ENCODE measurements around the gene MLN. TPM values are rescaled to one million over a fixed set of nuclear protein-coding genes. Genes with fewer than 3 reads are reported as not detected.

The MLN gene
- total RNA-seq, 2 experiments from 2014 or later = not detected

DNA sequence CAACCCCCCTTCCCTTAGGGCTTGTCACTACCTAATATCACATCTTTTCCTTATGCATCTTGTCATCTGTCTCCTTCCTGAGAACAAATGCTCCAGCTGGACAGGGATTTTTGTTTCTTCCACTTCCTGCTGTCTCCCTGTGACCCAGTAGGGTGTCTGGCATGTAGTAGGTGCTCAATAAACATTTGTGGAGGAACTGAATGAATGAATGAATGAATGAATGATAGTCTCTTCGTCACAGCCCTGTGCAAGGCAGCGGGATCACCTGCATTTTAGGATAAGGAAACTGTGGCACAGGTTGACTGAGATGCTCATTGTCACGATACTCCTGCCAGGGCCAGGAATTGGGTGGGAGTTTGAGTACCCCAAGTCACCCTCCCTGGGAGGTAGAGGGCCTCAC lies 29.0 kb downstream of the MLN start:
- no peak for DNase-seq
- Mint-ChIP-seq H3K27me3 (no peaks in the 10 kb centered on the region), H3K36me3 (ENCODE audit: low read depth) (peaks cover 44% of the 10 kb centered on the region), H3K4me1 (peaks cover 2% of the 10 kb centered on the region), H3K4me3 (no peak overlapping the region), H3K27ac (no peak overlapping the region), H3K9me3 (ENCODE audit: low read depth) (no peaks in the 10 kb centered on the region)
- intact Hi-C loops (cut with DNase I, micrococcal nuclease) = no loop called here
- ChIA-PET CTCF (no interaction called here), POLR2A (no interaction called here)
- ATAC-seq = no peak

DNA sequence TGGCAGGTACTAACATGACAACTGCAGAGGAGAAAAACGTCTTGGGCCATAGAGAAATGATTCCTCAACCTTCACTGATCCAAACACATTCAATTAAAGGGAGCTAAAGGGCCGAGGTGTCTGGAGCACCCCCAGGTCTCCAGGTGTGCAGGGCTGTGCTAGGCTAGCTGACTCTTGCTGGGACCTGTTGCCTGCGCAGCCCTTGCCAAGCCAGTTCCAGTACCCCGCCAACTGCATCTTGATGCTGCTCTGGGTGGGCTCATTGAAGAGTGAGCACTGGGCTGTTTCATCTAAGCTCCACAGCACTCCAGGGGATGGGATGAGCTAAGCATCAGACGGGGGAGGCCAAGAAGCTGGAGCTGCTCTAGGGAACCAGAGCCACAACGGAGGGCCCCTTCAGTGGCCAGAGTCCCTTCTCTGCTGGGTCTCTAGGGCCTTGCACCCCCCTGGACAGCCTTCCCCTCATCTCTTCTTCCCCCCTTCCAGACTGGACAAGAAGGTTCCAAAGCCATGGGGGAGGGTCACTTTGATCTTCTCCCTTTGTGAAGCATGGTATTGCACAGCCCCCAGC lies 30.8 kb downstream of the MLN start:
- intact Hi-C loops (cut with DNase I, micrococcal nuclease) = no loop called here
- H3K4me1 Mint-ChIP-seq = peaks cover 2% of the 10 kb centered on the region
- CTCF ChIA-PET = interaction anchor here (0.6 to 4.6 kb wide), 6 partner anchors 9 to 383 kb away, joined by 3 to 72 read pairs (median 10); no protein-coding TSS in a partner anchor

GRCh38 chr6:33772082-33772830 lies 31.5 kb downstream of the MLN start:
- no peak overlapping the region for H3K4me3 Mint-ChIP-seq
- DNase-seq (no peak), ATAC-seq (peak; percentile 8)
- peaks cover 28% of the 10 kb centered on the region for H3K36me3 Mint-ChIP-seq (ENCODE audit: low read depth)
- no peaks in the 10 kb centered on the region for H3K27me3 Mint-ChIP-seq
- H3K4me1 Mint-ChIP-seq = peaks cover 2% of the 10 kb centered on the region
- no peaks in the 10 kb centered on the region for H3K9me3 Mint-ChIP-seq (ENCODE audit: low read depth)
- no peak overlapping the region for H3K27ac Mint-ChIP-seq
- intact Hi-C loops (cut with DNase I, micrococcal nuclease) = no loop called here
- POLR2A ChIA-PET = no interaction called here
- CTCF ChIA-PET = interaction anchor here (0.6 to 4.6 kb wide), 17 partner anchors 8 to 383 kb away, joined by 3 to 72 read pairs (median 5); partner anchors contain the start of genes LEMD2 and ZBTB9

More for the DNA sequence above, 30.8 kb downstream of the MLN start:
- Mint-ChIP-seq H3K4me3 (no peak overlapping the region), H3K36me3 (ENCODE audit: low read depth) (peaks cover 32% of the 10 kb centered on the region), H3K27me3 (no peaks in the 10 kb centered on the region), H3K9me3 (ENCODE audit: low read depth) (no peaks in the 10 kb centered on the region), H3K27ac (no peak overlapping the region)
- no peak for DNase-seq
- no peak for ATAC-seq
- POLR2A ChIA-PET = no interaction called here

GRCh38 chr6:33771146-33772081 lies 32.4 kb downstream of the MLN start:
- ChIA-PET CTCF (interaction anchor here (0.6 to 4.6 kb wide), 41 partner anchors 7 to 466 kb away, joined by 3 to 72 read pairs (median 4); partner anchors contain the start of genes LEMD2, UQCC2 and ZBTB9), POLR2A (interaction anchor here (0.6 to 1.2 kb wide), 2 partner anchors 8 to 182 kb away, joined by 3 to 5 read pairs; no protein-coding TSS in a partner anchor)
- H3K4me1 Mint-ChIP-seq = peaks cover 2% of the 10 kb centered on the region
- H3K36me3 Mint-ChIP-seq (ENCODE audit: low read depth) = peaks cover 22% of the 10 kb centered on the region
- no peaks in the 10 kb centered on the region for H3K9me3 Mint-ChIP-seq (ENCODE audit: low read depth)
- no peak overlapping the region for H3K4me3 Mint-ChIP-seq
- DNase-seq (peak; percentile 82), ATAC-seq (peak; percentile 76)
- H3K27me3 Mint-ChIP-seq = no peaks in the 10 kb centered on the region
- intact Hi-C loops (cut with DNase I, micrococcal nuclease) = loop anchor here (1.0 to 2.0 kb wide), 2 partner anchors 256 to 383 kb away; no protein-coding TSS in a partner anchor
- H3K27ac Mint-ChIP-seq = no peak overlapping the region

DNA sequence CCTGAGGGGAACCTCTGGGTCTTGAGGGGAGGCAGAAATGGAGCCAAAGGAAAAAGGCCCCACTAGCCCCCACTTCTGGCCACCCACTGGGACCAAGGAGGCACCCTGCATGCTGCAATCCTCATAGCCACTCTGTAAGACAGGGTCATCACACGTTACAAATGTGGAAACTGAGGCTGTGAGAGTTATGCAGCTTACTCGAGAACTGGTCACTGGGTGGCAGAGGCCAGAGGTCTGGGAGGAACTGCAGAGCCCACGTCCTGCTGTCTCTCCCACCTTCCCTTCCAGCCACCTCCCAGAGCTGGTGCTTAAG lies 33.0 kb downstream of the MLN start:
- H3K36me3 Mint-ChIP-seq (ENCODE audit: low read depth) = peaks cover 16% of the 10 kb centered on the region
- POLR2A ChIA-PET = interaction anchor here (0.6 to 1.2 kb wide), 2 partner anchors 9 to 181 kb away, joined by 3 to 5 read pairs; no protein-coding TSS in a partner anchor
- H3K4me3 Mint-ChIP-seq = no peak overlapping the region
- DNase-seq (no peak), ATAC-seq (no peak)
- CTCF ChIA-PET = interaction anchor here (0.6 to 4.6 kb wide), 38 partner anchors 7 to 467 kb away, joined by 3 to 72 read pairs (median 4); partner anchors contain the start of genes LEMD2 and UQCC2
- no peaks in the 10 kb centered on the region for H3K9me3 Mint-ChIP-seq (ENCODE audit: low read depth)
- H3K4me1 Mint-ChIP-seq = peaks cover 2% of the 10 kb centered on the region
- intact Hi-C loops (cut with DNase I, micrococcal nuclease) = loop anchor here (1.0 to 2.0 kb wide), 2 partner anchors 257 to 384 kb away; no protein-coding TSS in a partner anchor
- H3K27me3 Mint-ChIP-seq = no peaks in the 10 kb centered on the region
- H3K27ac Mint-ChIP-seq = no peak overlapping the region

- intact Hi-C loops (cut with DNase I, micrococcal nuclease) = loop anchor here in 1 of 2 experiments (2.0 kb wide), 1 partner anchor 385 kb away; no protein-coding TSS in a partner anchor
- ATAC-seq (no peak), DNase-seq (no peak)
- Mint-ChIP-seq H3K36me3 (ENCODE audit: low read depth) (peaks cover 13% of the 10 kb centered on the region), H3K4me1 (peaks cover 2% of the 10 kb centered on the region), H3K4me3 (no peak overlapping the region), H3K27ac (no peak overlapping the region), H3K27me3 (no peaks in the 10 kb centered on the region), H3K9me3 (ENCODE audit: low read depth) (no peaks in the 10 kb centered on the region)
- ChIA-PET CTCF (interaction anchor here (0.6 to 4.6 kb wide), 25 partner anchors 9 to 1021 kb away, joined by 3 to 72 read pairs (median 4); partner anchors contain the start of genes LEMD2 and UQCC2), POLR2A (interaction anchor here (0.6 to 1.2 kb wide), 2 partner anchors 9 to 180 kb away, joined by 3 to 5 read pairs; no protein-coding TSS in a partner anchor)
These were observed 33.5 kb downstream of the MLN start for GRCh38 chr6:33770124-33770832.

DNA sequence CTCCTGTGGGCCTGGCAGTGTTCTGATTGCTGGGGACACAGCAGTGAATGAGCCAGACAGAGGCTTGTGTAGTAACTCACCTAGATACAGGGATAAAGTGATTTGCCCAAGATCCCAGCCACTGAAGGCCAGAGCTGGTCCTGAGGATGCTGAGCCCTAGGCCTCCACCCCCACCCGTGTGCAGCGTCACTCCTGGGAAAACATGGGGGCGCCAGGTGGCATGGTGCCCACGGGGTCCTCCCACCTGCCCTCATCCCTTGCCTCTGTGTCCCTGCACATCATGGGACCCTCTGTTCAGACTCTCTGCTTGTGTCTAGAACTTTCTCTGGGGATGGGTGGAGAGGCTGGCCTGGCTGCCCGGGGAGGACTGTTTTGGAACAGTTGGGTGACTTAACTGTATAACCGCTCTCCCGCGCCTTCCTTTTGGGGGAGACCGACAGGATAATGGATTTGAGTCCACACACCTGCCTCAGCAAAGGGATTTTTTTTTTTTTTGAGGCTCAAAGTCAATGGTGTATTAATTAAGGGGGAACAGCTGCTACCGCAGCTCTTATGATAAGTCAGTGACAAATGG lies 34.5 kb downstream of the MLN start:
- POLR2A ChIA-PET = no interaction called here
- H3K4me1 Mint-ChIP-seq = peaks cover 2% of the 10 kb centered on the region

GRCh38 chr6:33768644-33769120 lies 35.1 kb downstream of the MLN start:
- CTCF ChIA-PET = interaction anchor here (0.6 to 4.5 kb wide), 6 partner anchors 7 to 366 kb away, joined by 3 to 24 read pairs (median 4); no protein-coding TSS in a partner anchor

More for the DNA sequence above, 34.5 kb downstream of the MLN start:
- H3K4me3 Mint-ChIP-seq = no peak overlapping the region
- peaks cover 8% of the 10 kb centered on the region for H3K36me3 Mint-ChIP-seq (ENCODE audit: low read depth)
- no peaks in the 10 kb centered on the region for H3K9me3 Mint-ChIP-seq (ENCODE audit: low read depth)
- H3K27ac Mint-ChIP-seq = no peak overlapping the region
- CTCF ChIA-PET = interaction anchor here (0.6 to 4.6 kb wide), 16 partner anchors 8 to 395 kb away, joined by 3 to 72 read pairs (median 4); partner anchors contain the start of gene LEMD2
- no peaks in the 10 kb centered on the region for H3K27me3 Mint-ChIP-seq
- ATAC-seq = no peak
- no peak for DNase-seq
- intact Hi-C loops (cut with DNase I, micrococcal nuclease) = no loop called here

GRCh38 chr6:33766921-33767907 lies 36.6 kb downstream of the MLN start:
- intact Hi-C loops (cut with DNase I, micrococcal nuclease) = no loop called here
- DNase-seq = no peak
- no peak for ATAC-seq
- Mint-ChIP-seq H3K27ac (no peak overlapping the region), H3K9me3 (ENCODE audit: low read depth) (no peaks in the 10 kb centered on the region), H3K36me3 (ENCODE audit: low read depth) (peaks cover 7% of the 10 kb centered on the region), H3K27me3 (no peaks in the 10 kb centered on the region), H3K4me3 (no peak overlapping the region), H3K4me1 (peaks cover 2% of the 10 kb centered on the region)
- ChIA-PET CTCF (interaction anchor here (0.6 to 1.9 kb wide), 14 partner anchors 11 to 1291 kb away, joined by 3 to 11 read pairs (median 4); no protein-coding TSS in a partner anchor), POLR2A (no interaction called here)

More at GRCh38 chr6:33768644-33769120, 35.1 kb downstream of the MLN start:
- Mint-ChIP-seq H3K36me3 (ENCODE audit: low read depth) (peaks cover 8% of the 10 kb centered on the region), H3K9me3 (ENCODE audit: low read depth) (no peaks in the 10 kb centered on the region), H3K4me3 (no peak overlapping the region), H3K27me3 (no peaks in the 10 kb centered on the region), H3K4me1 (peaks cover 2% of the 10 kb centered on the region), H3K27ac (no peak overlapping the region)
- DNase-seq (peak; percentile 89), ATAC-seq (peak; percentile 81)
- POLR2A ChIA-PET = no interaction called here
- intact Hi-C loops (cut with DNase I, micrococcal nuclease) = loop anchor here in 1 of 2 experiments (1.0 kb wide), 1 partner anchor 386 kb away; no protein-coding TSS in a partner anchor

Data from activated CD4-positive, alpha-beta T cell treated with anti-CD3 and anti-CD28 coated beads for 36 hours (primary cell).